ENCODE measurements around the gene FARS2.

FARS2 gene

DNA sequence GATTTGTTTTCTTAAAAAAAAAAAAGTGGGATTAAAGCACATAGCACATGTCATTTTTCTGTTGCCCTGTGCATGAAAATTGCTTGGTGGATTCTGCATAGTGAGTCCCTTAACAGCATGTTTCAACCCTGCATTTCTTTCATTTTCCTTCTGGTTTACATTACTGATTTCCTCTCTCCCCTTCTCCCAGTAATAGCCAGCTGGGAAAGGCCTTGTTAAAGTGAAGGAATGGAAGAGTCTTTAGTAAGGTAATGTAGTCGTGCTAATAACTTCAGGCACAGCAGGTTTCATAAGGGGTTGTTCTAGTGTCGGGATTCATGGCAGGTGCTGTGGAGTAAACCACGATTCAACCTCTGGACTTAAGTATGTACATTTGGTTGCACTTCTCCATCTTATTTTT lies 202.4 kb downstream of the FARS2 start:
- Histone ChIP-seq H2AFZ (ENCODE audit: low read depth, low read length) (no peak overlapping the region), H3K4me3 (ENCODE audit: low read length) (no peak overlapping the region), H3K4me1 (ENCODE audit: low read length) (peaks cover 6% of the 10 kb centered on the region; the same call in 1 of the 2 replicates), H3K27ac (ENCODE audit: low read length) (no peak overlapping the region), H4K20me1 (ENCODE audit: insufficient read depth, low read length) (no peaks in the 10 kb centered on the region), H3K9ac (ENCODE audit: low read length) (no peak overlapping the region), H3K36me3 (replicated peaks; ENCODE audit: low read depth, low read length) (no peaks in the 10 kb centered on the region), H3K4me2 (ENCODE audit: low read length) (no peak overlapping the region), H3K79me2 (ENCODE audit: low read length) (no peaks in the 10 kb centered on the region), H3K9me3 (ENCODE audit: insufficient read depth, low read length) (no peaks in the 10 kb centered on the region), H3K27me3 (ENCODE audit: low read depth, low read length) (no peaks in the 10 kb centered on the region)
- no peak for TF ChIP-seq EZH2phosphoT487 (IDR thresholded peaks at IDR 0.05; ENCODE audit: low read depth)
- TF ChIP-seq CTCF (IDR thresholded peaks at IDR 0.05; ENCODE audit: low read depth, low read length), result no peak

DNA sequence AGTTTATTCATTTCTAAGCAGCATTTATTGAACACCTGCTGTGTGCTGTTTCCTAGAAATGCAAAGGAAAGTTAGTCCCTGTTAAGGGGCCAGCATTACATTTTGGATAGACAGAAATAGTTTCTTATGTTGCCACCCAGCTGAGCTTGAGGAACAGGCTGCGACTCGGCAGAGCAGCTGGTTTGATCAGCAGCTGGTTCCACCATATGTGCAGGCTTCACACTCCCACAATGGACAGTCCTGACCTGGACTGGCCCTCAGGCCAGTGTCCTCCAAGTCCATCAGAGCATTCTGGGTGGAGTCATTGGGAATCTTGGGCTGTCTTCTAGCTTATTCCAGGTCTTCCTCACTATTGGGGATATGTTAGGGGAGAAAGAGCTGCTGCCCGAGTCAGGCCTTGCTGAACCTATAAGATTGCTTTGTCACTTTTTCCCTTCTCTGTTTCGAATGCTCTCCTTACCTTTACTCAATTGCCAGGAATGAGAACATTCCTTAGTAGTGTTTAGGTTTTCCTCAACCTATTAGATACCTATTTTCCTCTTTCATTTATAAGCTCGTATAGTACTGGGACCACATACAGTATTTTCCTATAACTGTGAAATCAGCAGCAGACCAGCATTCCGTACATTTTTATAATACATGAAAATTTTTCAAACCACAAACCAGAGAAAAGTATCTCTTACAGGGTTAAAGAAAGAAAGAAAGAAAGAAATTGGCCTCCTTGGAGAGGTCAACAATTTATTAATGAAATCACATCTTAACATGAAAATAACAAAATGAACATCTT lies 203.0 kb downstream of the FARS2 start:
- no peaks in the 10 kb centered on the region for H3K9me3 ChIP-seq (ENCODE audit: insufficient read depth, low read length)
- no peak overlapping the region for H3K4me2 ChIP-seq (ENCODE audit: low read length)
- no peak overlapping the region for H2AFZ ChIP-seq (ENCODE audit: low read depth, low read length)
- peaks cover 6% of the 10 kb centered on the region; the same call in 1 of the 2 replicates for H3K4me1 ChIP-seq (ENCODE audit: low read length)
- no peak overlapping the region for H3K4me3 ChIP-seq (ENCODE audit: low read length)
- no peak overlapping the region for H3K27ac ChIP-seq (ENCODE audit: low read length)
- no peak overlapping the region for H3K9ac ChIP-seq (ENCODE audit: low read length)
- no peaks in the 10 kb centered on the region for H3K79me2 ChIP-seq (ENCODE audit: low read length)
- H3K36me3 ChIP-seq (replicated peaks; ENCODE audit: low read depth, low read length), result no peaks in the 10 kb centered on the region
- H3K27me3 ChIP-seq (ENCODE audit: low read depth, low read length), result no peaks in the 10 kb centered on the region
- H4K20me1 ChIP-seq (ENCODE audit: insufficient read depth, low read length), result no peaks in the 10 kb centered on the region
- TF ChIP-seq EZH2phosphoT487 (IDR thresholded peaks at IDR 0.05; ENCODE audit: low read depth), result no peak
- no peak for TF ChIP-seq CTCF (IDR thresholded peaks at IDR 0.05; ENCODE audit: low read depth, low read length)

DNA sequence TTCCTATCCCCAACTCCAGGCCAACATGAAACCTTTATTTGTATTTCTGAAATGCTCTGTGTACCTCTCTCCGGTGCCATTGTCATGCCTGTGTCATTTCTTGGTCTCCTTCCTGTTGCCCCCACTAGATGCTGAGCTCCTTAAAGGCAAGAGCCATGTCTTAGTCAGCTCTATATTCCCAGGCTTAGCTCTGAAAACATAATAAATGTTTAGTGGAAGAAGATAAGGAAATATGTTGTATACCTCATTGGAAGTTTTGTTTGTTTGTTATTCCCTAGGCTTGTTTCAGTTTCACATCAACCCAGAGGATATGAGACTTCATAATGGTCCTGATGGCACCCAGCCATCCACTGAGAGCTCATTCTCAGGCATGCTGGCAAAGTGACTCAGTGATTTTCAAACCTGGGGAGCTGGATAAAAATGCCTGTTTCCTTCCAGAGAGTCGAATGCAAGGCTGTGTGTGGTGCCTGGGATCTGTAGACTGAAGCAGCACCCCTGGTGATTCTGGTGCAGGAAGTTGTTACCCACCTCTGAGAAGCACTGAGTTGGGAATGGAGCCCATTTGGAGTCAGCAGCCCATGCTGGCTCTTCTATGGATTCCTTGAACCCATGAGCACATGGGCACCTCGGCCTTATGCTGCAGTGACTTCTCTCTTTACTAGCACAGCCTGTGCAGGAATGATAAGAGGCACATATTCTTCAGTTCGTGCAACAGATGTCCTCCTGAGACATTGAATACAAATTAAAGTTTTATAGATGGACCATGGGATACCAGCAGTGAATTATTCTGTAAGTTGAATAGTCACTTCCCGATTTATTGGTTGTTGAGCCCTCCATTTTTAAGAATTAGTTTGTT lies 205.2 kb downstream of the FARS2 start:
- Histone ChIP-seq H2AFZ (ENCODE audit: low read depth, low read length) (no peak overlapping the region), H3K36me3 (replicated peaks; ENCODE audit: low read depth, low read length) (no peaks in the 10 kb centered on the region), H3K4me2 (ENCODE audit: low read length) (no peak overlapping the region), H3K27me3 (ENCODE audit: low read depth, low read length) (no peaks in the 10 kb centered on the region), H4K20me1 (ENCODE audit: insufficient read depth, low read length) (no peaks in the 10 kb centered on the region), H3K9me3 (ENCODE audit: insufficient read depth, low read length) (no peaks in the 10 kb centered on the region), H3K9ac (ENCODE audit: low read length) (no peak overlapping the region), H3K79me2 (ENCODE audit: low read length) (no peaks in the 10 kb centered on the region), H3K4me1 (ENCODE audit: low read length) (peaks cover 6% of the 10 kb centered on the region), H3K4me3 (ENCODE audit: low read length) (no peak overlapping the region), H3K27ac (ENCODE audit: low read length) (no peak overlapping the region)
- TF ChIP-seq EZH2phosphoT487 (IDR thresholded peaks at IDR 0.05; ENCODE audit: low read depth) (no peak), CTCF (IDR thresholded peaks at IDR 0.05; ENCODE audit: low read depth, low read length) (no peak)

GRCh38 chr6:5468586-5468985 lies 207.3 kb downstream of the FARS2 start:
- Histone ChIP-seq H3K9ac (ENCODE audit: low read length) (no peak overlapping the region), H3K4me2 (ENCODE audit: low read length) (no peak overlapping the region), H2AFZ (ENCODE audit: low read depth, low read length) (no peak overlapping the region), H3K36me3 (replicated peaks; ENCODE audit: low read depth, low read length) (no peaks in the 10 kb centered on the region), H3K9me3 (ENCODE audit: insufficient read depth, low read length) (no peaks in the 10 kb centered on the region), H3K27ac (ENCODE audit: low read length) (no peak overlapping the region), H4K20me1 (ENCODE audit: insufficient read depth, low read length) (no peaks in the 10 kb centered on the region), H3K27me3 (ENCODE audit: low read depth, low read length) (no peaks in the 10 kb centered on the region), H3K79me2 (ENCODE audit: low read length) (no peaks in the 10 kb centered on the region), H3K4me1 (ENCODE audit: low read length) (peaks cover 5% of the 10 kb centered on the region), H3K4me3 (ENCODE audit: low read length) (no peak overlapping the region)
- TF ChIP-seq EZH2phosphoT487 (IDR thresholded peaks at IDR 0.05; ENCODE audit: low read depth), result no peak
- TF ChIP-seq CTCF (IDR thresholded peaks at IDR 0.05; ENCODE audit: low read depth, low read length), result no peak

All from OCI-LY3 (cell line).